ENCODE data around the gene PALLD.
"Not testable (repeated sequence)": the region's sequence is repeated elsewhere in the genome, so short reads cannot be mapped to it uniquely, and the experiment has no call there.

The PALLD gene

DNA sequence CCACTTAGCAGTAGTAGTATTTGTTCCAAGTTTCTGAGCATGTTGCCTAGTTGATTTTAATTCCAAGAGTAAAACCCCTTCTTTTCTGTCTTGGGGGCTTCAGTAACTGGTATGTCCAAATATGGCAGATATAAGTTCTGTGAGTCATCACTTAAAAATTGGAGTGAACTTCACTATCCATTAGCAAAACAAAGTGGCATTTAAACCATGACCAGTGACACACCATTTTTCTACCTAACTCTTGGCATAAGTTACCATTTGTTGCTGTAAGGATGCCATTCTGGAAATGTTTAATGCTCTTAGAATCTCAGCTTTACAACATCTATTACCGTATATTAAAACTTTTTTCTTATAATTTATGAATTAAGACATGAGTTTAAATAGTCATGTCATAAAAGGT is 411.2 kb downstream of the PALLD start:
- no peak for DNase-seq (ENCODE audit: low spot score)

DNA sequence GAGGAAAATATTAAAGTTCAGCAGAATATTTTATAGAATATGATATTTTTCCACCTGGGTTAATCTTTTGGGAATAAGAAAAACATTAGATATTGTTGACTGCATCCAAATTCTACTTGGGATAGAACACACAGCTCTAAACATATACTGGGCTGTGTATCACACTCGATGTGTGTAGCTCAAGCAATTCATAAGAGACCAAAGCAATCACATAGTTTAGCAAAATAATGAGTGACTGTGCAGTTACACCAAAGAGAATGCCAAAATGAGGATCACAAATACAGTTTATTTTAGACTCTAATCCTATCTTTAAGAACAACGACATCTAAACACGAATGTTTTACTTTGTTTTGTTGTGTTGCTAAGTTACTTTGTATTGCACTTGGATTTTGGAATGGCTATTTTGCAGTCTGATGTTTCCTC is 412.0 kb downstream of the PALLD start:
- DNase-seq (ENCODE audit: low spot score) = no peak

DNA sequence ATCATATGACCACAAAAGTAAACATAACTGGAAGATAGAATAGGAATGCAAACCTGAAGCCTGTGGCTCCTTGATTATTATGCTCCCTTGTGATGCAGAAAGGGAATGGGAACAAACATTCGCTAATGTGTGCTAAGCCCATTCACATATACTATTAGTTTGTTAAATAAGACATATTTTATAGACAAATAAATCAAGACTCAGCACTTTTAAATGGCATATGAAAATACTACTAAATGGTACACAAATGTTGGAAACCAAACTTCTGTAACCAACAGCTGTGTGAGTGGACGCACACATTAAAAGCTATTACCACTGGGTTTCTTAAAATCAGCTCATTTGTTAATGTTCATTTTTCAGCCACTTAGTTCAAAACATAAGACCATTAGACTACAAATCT is 417.2 kb downstream of the PALLD start:
- DNase-seq (ENCODE audit: low spot score) = no peak

DNA sequence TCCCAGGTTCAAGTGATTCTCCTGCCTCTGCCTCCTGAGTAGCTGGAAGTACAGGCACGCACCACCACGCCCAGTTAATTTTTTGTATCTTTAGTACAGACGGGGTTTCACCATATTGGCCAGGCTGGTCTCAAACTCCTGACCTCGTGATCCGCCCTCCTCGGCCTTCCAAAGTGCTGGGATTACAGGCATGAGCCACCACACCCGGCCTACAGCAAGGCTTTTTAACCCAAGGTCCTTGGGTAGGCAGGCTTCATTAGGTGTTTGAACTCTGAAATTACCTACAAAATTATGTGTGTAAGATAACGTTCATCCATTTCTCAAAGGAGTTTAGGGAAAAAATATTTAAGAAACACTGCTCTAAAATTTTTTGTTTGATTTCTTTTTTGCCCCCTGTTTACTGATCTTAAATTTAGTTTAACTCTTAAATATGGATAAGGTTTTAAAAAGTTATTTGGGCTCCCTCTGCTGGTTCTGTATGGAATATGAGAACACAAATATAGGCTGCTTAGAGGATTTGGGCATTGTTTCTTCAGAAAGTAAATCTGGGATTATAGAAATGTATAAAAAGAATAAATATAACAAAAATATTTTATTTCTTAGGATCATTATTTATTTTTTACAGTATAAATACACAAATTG is 420.4 kb downstream of the PALLD start:
- peak; percentile 54 for DNase-seq (ENCODE audit: low spot score)

DNA sequence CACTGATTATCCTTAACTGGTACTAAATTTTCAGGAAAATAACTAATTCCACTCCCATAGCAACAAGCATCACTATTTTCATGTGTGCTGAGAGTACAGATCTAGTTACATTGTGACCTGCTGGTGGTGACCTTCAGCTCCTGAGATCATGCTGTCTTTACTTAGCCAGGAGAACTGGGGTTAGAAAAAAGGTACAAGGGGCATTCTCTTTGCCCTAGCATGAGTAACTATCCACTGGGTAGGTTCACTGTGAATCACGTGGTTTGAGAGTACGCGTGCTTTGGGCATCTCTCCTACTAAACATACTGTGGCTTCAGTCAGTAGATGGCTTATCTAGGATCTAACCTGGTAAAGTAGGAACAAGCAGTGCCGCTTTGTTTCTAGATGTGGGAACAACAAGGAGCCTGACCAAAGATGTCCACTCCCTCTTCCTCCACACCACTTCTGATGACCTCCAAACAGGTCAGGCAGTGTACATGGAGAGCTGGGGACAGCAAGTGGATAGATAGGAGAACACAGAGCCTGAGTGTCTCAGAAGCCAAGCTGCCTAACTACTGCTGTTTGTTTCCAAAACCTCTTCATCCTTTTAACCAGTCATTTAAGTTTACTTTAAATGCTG is 423.0 kb downstream of the PALLD start:
- DNase-seq (ENCODE audit: low spot score) = no peak

DNA sequence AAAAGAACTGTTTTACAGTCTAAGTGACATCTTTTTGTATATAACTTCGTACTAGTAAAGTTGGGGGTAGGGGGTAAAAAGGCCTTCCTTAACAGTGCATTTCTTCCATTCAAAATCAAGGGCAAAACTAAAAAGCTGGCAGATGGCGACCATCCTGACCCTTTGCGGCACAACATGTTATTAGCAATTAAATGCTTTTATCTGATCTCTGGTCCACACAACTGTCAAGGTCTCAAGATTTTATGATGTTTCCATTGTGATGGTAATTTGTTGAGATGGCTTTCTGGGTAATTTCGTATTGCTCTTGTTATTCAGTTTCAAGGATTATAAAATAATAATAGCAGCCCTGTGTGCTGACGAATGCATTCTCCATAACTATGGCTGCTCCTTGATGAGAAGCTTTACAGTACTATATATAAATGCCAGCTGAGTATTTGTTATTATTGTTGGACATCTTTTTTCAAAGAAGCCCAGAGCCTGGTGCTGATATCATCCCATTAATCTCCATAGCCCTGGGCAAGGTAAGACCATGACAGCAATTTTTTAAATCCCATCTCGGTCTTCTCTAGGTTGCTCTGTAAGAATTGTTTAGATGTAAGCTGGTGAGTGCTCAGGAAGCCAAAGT is 423.7 kb downstream of the PALLD start:
- no peak for DNase-seq (ENCODE audit: low spot score)

DNA sequence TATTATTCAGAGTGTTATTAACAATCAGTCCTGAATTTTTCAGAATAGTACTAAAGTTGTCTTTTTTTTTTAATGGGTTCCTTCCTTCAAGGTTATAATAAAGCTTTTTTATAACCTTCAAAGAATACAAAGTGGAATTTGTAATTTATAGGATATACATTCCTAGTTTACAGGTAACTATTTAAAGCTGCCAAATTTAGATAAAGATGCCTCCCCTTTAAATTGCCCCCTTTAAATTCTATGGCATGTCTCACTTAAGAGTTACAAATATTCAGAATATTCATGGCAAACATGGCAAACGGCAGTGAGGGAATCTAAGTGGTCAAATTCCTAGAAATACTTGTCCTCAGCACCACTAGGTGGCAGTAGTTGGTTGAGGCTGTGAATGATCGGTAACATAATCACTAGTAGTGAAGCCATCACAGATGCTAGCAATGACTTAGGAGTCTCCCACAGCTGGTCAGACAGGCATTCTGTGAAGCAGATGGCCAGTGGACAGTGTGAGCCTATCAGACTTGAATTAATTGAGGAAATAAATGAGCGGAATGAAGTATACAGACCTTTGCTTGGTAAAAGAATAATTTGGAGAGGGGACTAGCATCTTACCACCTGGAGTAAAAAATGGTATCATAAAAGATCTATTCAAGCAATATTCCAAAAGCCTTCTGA is 426.8 kb downstream of the PALLD start:
- DNase-seq (ENCODE audit: low spot score) = peak; percentile 72

DNA sequence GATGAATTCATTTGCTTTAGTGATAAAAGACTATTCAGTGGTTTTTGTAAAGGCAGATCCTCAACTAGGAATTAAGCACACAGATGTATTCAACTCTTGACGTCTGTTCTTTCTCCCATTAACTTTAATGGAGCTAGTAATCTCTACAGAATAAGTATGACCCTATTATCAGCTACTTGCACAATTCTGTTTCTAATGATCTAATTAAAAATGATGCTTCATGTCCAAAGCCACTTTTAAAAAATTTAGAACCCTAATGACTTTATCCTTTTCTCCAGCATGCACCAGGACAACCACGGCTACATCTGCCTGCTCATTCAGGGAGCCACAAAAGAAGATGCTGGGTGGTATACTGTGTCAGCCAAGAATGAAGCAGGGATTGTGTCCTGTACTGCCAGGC is 427.8 kb downstream of the PALLD start:
- no peak for DNase-seq (ENCODE audit: low spot score)

DNA sequence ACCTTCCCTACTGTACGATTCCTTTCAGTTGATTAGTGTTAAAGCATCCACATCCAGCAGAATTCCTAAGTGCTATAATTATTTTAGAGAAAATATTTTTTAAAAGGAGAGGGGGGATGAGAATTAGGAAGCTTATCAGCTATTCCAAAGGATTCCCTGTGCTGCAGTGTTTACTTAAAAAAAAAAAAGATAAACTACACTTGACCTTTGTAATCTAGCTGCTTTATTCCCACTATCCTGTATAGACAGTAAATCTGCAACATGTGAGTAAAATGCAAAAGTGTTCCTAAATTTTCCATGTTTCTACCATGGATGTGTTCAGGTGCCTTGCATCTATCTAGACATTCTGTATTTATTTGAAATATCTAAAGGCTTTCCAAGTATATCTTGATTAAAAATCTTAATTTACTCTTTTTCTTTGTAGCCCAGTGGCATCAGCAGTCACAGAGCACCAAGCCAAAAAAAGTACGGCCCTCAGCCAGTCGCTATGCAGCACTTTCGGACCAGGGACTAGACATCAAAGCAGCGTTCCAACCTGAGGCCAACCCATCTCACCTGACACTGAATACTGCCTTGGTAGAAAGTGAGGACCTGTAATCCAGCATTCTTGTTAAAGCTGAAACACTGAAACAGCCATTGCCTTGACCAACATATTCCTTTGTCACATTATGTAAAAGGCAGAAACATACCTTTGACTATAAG is 429.1 kb downstream of the PALLD start:
- DNase-seq (ENCODE audit: low spot score) = no peak

DNA sequence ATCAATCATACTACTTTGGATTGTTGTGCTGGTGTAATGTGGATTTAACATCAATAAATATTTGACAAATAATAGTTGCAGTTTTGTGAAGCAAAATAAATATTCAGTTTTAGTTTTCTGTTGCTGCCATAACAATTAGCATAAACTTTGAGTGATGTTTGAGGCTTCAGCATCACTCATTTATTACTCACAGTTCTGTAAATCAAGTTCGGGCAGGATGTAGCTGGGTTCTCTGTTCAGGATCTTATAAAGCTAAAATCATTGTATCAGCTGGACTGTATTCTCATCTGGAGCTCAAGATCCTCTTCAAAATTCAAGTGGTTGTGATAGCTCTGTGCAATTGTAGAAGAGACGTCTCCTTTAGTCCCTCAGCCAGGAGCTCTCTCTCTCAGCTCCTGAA is 431.5 kb downstream of the PALLD start:
- DNase-seq (ENCODE audit: low spot score) = no peak

DNA sequence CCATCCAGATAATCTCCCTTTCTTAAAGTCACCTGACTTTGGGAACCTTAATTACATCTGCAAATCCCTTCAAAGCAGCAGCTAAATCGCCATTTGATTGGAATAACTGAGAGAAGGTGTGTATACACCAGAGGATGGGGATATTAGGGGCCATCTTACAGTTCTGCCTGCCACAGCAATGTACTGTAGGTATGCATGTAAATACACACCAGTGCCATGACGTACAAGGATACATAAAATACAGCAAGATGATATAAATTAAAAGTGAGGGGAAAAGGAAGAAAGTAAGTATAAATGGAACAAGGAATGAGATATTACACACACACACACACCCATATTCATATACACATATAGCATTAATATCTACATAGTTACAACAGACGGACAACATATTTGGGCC is 432.0 kb downstream of the PALLD start:
- no peak for DNase-seq (ENCODE audit: low spot score)

DNA sequence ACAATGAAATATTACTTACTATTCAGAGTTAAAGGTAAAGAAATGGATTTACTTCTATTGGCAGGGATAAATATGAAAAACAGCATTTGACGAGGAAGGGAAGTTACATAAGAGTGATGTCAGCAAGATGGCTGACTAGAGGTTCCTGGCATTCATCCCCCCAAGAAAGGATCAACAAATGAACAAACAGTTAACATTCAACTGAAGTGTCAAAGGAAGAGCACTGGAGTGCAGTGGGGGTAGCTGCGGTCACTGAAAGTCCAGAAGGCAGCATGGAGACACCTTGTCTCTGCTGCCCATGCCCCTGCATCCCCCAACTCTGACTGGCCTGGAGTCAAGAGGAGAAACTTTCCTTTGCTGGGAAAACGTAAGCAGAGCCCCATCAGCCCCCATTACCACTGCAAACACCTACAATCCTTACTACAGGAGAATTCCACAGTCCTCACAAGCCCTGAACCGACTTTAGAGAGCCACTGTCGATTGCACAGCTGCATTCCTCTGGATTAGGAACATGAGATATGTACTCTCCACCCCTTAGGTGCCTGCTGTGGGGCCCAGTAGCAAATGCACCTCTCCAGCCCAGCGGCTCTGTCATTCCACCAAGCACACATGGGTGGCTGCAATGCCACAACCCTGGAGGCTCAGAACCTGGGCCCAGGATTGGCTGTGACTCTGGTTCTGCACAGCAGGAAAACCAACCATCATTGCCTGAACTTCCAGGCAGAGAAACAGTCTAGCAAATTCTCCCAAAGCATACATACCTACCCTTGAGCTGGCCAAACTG is 433.8 kb downstream of the PALLD start:
- no peak for DNase-seq (ENCODE audit: low spot score)

DNA sequence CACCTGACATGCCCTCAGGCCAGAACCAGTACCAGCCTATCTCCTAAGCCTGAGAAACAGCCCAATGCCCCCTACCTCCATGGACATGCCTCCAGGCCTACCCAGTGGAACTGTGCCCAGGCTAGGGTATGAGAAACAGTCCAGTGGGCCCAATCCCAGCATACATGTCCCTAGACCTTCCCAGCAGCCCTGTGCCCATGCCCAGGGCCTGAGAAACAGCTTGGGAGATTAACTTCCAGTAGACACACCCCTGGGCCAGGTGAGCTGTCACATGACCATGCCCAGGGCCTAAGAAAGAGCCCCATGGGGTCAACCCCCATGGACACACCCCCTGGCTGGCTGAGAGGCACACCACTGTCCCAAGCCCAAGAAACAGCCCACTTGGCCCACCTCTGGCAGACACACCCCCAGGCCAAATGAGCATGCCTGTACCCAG is 434.4 kb downstream of the PALLD start:
- DNase-seq (ENCODE audit: low spot score) = no peak

DNA sequence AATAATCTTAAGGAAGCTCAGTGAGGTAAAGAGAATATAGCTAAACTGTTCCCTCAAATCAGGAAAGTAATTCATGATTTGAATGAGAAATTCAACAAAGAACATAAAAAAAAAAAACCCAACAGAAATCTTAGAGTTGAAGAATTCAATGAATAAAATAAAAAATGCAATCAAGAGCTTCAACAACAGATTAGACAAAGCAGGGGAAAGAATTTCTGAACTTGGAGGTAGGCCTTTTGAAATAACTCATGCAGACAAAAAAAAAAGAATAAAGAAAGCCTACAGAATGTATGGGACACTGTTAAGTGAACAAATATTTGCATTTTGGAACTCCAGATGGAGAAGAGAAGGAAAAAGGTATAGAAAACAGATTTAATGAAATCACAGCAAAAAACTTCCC is 435.3 kb downstream of the PALLD start:
- no peak for DNase-seq (ENCODE audit: low spot score)

DNA sequence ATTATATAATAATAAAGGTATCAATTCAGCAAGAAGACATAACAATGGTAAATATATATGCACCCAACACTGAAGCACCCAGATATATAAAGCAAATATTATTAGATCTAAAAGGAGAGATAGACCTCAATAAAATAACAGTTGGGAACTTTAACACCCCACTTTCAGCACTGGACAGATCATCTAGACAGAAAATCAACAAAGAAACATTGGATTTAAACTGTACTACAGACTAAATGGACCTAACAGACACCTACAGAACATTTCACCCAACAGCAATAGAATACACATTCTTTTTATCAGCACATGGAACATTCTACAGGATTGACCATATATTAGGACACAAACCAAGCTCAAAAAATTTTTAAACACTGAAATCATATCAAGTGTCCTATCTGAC is 436.6 kb downstream of the PALLD start:
- DNase-seq (ENCODE audit: low spot score) = no peak

DNA sequence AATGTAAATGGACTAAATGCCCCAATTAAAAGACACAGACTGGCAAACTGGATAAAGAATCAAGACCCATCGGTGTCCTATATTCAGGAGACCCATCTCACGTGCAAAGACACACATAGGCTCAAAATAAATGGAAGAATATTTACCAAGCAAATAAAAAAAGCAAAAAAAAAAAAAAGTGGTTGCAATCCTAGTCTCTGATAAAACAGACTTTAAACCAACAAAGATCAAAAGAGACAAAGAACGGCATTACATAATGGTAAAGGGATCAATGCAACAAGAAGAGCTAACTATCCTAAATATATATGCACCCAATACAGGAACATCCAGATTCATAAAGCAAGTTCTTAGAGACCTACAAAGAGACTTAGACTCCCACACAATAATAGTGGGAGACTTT is 440.6 kb downstream of the PALLD start:
- DNase-seq (ENCODE audit: low spot score) = not testable (repeated sequence)

DNA sequence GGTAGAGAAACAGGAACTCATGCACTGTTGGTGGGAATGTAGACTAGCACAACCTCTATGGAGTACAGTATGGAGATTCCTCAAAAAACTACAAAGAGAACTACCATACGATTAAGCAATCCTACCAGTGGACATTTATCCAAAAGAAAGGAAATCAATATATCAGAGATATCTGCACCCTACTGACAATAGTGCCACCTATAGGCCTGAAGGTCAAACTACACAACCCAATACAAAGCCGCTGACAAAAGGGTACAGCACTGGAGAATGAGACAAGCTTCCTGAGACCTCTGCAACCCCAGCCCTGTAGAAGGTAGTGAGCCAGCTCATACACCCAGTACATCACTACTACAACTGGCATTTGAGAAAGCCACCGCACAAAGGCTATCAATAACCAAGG is 446.1 kb downstream of the PALLD start:
- DNase-seq (ENCODE audit: low spot score) = peak; percentile 48

DNA sequence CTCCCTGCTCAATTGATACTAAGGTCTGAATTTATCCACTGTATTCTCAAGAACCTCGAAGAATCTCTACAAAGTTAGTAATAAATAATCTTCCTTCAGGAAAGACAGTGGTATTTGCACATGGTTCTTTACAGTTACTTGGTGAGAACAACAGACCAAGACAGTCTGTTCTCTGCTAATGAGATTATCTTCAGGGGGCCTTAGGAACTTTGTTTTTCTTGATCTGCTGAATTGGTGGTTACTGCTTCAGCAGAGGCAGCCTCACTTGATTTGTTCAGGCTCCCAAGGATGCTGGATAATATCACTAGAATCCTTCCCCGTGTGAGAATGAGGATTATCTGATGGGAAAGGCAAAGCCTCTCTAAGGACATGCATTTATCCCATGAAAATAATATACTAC is 448.4 kb downstream of the PALLD start:
- DNase-seq (ENCODE audit: low spot score) = no peak

DNA sequence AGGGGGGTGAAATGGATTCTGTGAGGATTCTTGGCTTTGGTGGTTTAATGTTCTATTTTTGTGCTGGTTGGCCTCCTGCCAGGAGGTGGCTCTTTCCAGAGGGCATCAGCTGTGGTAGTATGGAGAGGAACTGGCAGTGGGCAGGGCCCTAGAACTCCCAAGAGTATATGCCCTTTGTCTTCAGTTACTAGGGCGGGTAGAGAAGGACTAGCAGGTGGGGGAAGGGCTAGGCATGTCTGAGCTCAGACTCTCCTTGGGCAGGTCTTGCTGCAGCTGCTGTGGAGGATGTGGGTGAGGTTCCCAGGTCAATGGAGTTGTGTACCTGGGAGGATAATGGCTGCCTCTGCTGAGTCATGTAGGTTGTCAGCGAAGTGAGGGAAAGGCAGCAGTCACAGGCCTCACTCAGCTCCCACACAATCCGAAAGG is 456.0 kb downstream of the PALLD start:
- DNase-seq (ENCODE audit: low spot score) = not testable (repeated sequence)

DNA sequence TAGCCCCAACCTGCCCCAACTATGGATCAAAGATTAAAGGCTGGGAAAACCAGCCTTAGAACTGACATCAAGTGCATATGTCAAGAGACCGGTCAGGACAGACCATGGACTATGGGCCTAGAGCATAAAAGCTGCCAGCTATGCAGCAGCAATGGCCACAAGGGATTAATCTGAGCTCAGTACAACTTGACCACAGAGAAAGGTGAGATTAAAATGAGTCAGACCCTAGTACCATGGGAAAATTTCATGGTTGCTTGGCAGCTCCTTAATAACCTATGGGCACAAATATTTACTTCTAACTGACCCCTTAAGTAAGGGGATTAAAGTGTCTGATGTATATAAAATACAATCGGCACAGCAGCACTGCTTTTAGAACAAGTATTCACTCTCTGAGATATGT is 458.8 kb downstream of the PALLD start:
- no peak for DNase-seq (ENCODE audit: low spot score)

DNA sequence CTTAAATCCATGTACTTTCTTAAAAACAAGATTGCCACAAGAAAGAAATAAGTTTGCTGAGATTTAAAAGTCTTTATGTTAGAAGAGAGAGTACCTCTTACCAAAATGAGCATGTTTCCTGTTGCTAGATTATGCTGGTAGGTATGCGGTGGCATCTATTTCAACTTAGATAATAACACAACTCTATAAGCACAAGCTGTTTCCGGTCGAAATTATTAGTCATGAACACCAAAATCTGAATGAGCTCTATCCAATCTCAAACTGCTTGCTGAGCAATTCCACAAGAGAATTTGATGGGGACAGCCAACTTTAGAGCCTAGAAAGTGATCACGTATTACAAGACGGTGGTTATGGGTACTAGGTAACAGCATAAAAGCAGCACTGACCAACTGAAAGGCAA is 463.9 kb downstream of the PALLD start:
- DNase-seq (ENCODE audit: low spot score) = no peak

DNA sequence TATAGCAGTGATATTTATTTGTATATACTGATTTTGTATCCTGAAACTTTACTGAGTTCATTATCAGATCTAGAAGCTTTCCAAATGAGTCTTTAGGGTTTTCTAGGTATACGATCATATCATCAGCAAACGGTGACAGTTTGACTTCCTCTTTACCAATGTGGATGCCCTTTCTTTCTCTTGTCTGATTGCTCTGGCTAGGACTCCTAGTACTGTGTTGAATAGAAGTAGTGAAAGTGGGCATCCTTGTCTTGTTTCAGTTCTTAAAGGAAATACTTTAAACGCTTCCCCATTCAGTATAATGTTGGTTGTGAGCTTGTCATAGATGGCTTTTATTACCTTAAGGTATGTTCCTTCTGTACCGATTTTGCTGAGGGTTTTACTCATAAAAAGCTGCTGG is 475.7 kb downstream of the PALLD start:
- no peak for DNase-seq (ENCODE audit: low spot score)
